Astrocyte (in vitro differentiated cells and primary cell): ENCODE data around the gene INTS6. TPM values are rescaled to one million over a fixed set of nuclear protein-coding genes. Genes with fewer than 3 reads are reported as not detected.

Experiments used
- DNase-seq: peaks from one replicate; pipeline ENCODE4 v3.0.0-alpha.2; 2010; ENCODE audit warnings: low read depth
- FAIRE-seq: peaks from 2 replicates; lab custom pipeline; 2011; peaks lifted over from hg19 to GRCh38; lab: Jason Lieb, UNC
- H2AFZ ChIP-seq: 2 replicates; pipeline ENCODE4 v1.6.0; 2012; ENCODE audit warnings: low read depth, low read length, inconsistent platforms
- H3K27ac ChIP-seq: 2 replicates; pipeline ENCODE4 v1.5.1; 2011; ENCODE audit warnings: low read depth, low read length, inconsistent platforms
- H3K27me3 ChIP-seq: 2 replicates; pipeline ENCODE4 v1.6.0; 2011; ENCODE audit warnings: low read length, inconsistent platforms; ENCODE audit not compliant: insufficient read depth
- H3K36me3 ChIP-seq: 2 replicates; pipeline ENCODE4 v1.5.1; 2011; ENCODE audit warnings: low read length, inconsistent platforms; ENCODE audit not compliant: insufficient read depth
- H3K4me1 ChIP-seq: 2 replicates; pipeline ENCODE4 v1.5.1; 2011; ENCODE audit warnings: low read length, inconsistent platforms; ENCODE audit not compliant: insufficient read depth
- H3K4me2 ChIP-seq: 2 replicates; pipeline ENCODE4 v1.6.0; 2012; ENCODE audit warnings: low read length, inconsistent platforms
- H3K4me3 ChIP-seq: 2 replicates; pipeline ENCODE4 v1.5.1; 2011; ENCODE audit warnings: low read depth, mild to moderate bottlenecking, low read length, inconsistent platforms; ENCODE audit not compliant: insufficient read depth
- H3K79me2 ChIP-seq: 2 replicates; pipeline ENCODE4 v1.6.0; 2012; ENCODE audit warnings: mild to moderate bottlenecking, low read length, inconsistent platforms; ENCODE audit not compliant: insufficient read depth
- H3K9ac ChIP-seq: 2 replicates; pipeline ENCODE4 v1.6.0; 2012; ENCODE audit warnings: mild to moderate bottlenecking, low read length, inconsistent platforms
- H3K9me3 ChIP-seq: 2 replicates; pipeline ENCODE4 v1.5.1; 2012; ENCODE audit warnings: low read depth, mild to moderate bottlenecking, low read length, inconsistent platforms; ENCODE audit not compliant: insufficient read depth
- H4K20me1 ChIP-seq: 2 replicates; pipeline ENCODE4 v1.6.0; 2012; ENCODE audit warnings: low read length, inconsistent platforms; ENCODE audit not compliant: insufficient read depth
- H3K27ac Mint-ChIP-seq: one replicate; pipeline ENCODE4 v1.8.0; 2021; ENCODE audit warnings: mild to moderate bottlenecking, mixed read lengths; ENCODE audit not compliant: unreplicated experiment
- H3K27me3 Mint-ChIP-seq: one replicate; pipeline ENCODE4 v1.8.0; 2021; ENCODE audit warnings: low read depth, mixed read lengths; ENCODE audit not compliant: unreplicated experiment
- H3K36me3 Mint-ChIP-seq: one replicate; pipeline ENCODE4 v1.8.0; 2021; ENCODE audit warnings: low read depth, mixed read lengths; ENCODE audit not compliant: unreplicated experiment
- H3K4me1 Mint-ChIP-seq: one replicate; pipeline ENCODE4 v1.8.0; 2021; ENCODE audit warnings: low read depth, mixed read lengths; ENCODE audit not compliant: unreplicated experiment
- H3K4me3 Mint-ChIP-seq: one replicate; pipeline ENCODE4 v1.8.0; 2021; ENCODE audit warnings: mild to moderate bottlenecking, moderate library complexity, mixed read lengths; ENCODE audit not compliant: unreplicated experiment
- H3K9me3 Mint-ChIP-seq: one replicate; pipeline ENCODE4 v1.8.0; 2021; ENCODE audit warnings: mild to moderate bottlenecking, mixed read lengths; ENCODE audit not compliant: unreplicated experiment
- CTCF ChIP-seq: IDR thresholded peaks from 2 replicates; pipeline ENCODE4 v1.5.1; 2011; ENCODE audit warnings: low read depth, mild to moderate bottlenecking, inconsistent platforms, low read length, moderate library complexity; ENCODE audit not compliant: insufficient read depth
- EZH2 ChIP-seq: IDR thresholded peaks from 2 replicates; pipeline ENCODE4 v1.6.1; 2012; ENCODE audit warnings: mild to moderate bottlenecking, low read length, inconsistent platforms; ENCODE audit not compliant: insufficient read depth
- total RNA-seq: library from RNA; stranded (reverse); gene quantifications from 2 replicates; pipeline ENCODE4 v1.2.1, GENCODE V29; 2021

The INTS6 gene
- total RNA-seq, 1 donor from 2014 or later, result 47.6 TPM

GRCh38 chr13:51488212-51488611 is 35.4 kb upstream of the INTS6 start:
- H3K4me1 ChIP-seq, result no peaks in the 10 kb centered on the region
- FAIRE-seq, result no peak
- H3K27me3 ChIP-seq, result no peaks in the 10 kb centered on the region

GRCh38 chr13:51481656-51482055 is 28.8 kb upstream of the INTS6 start:
- Histone ChIP-seq H3K79me2 (no peaks in the 10 kb centered on the region), H4K20me1 (no peaks in the 10 kb centered on the region), H2AFZ (no peak overlapping the region), H3K27ac (no peak overlapping the region), H3K36me3 (no peaks in the 10 kb centered on the region), H3K9me3 (no peaks in the 10 kb centered on the region), H3K4me1 (peaks cover 12% of the 10 kb centered on the region), H3K4me3 (no peak overlapping the region), H3K9ac (no peak overlapping the region), H3K27me3 (no peaks in the 10 kb centered on the region), H3K4me2 (no peak overlapping the region)
- Mint-ChIP-seq H3K9me3 (peaks cover 11% of the 10 kb centered on the region), H3K4me3 (no peak overlapping the region), H3K36me3 (no peaks in the 10 kb centered on the region), H3K27ac (no peak overlapping the region), H3K4me1 (peaks cover 2% of the 10 kb centered on the region), H3K27me3 (no peaks in the 10 kb centered on the region)
- TF ChIP-seq CTCF, result no peak
- no peak for TF ChIP-seq EZH2
- DNase-seq (no peak), FAIRE-seq (peak; percentile 13)

More at GRCh38 chr13:51488212-51488611, 35.4 kb upstream of the INTS6 start:
- DNase-seq, result no peak
- H3K27ac ChIP-seq, result no peak overlapping the region
- no peak overlapping the region for H3K9ac ChIP-seq
- H3K79me2 ChIP-seq, result no peaks in the 10 kb centered on the region
- no peaks in the 10 kb centered on the region for H3K9me3 ChIP-seq
- Mint-ChIP-seq H3K27me3 (no peaks in the 10 kb centered on the region), H3K4me3 (no peak overlapping the region), H3K36me3 (no peaks in the 10 kb centered on the region), H3K27ac (no peak overlapping the region), H3K4me1 (no peaks in the 10 kb centered on the region), H3K9me3 (peaks cover 9% of the 10 kb centered on the region)
- H2AFZ ChIP-seq, result no peak overlapping the region
- H3K36me3 ChIP-seq, result no peaks in the 10 kb centered on the region
- no peak overlapping the region for H3K4me2 ChIP-seq
- TF ChIP-seq EZH2 (no peak), CTCF (no peak)
- H4K20me1 ChIP-seq, result no peaks in the 10 kb centered on the region
- H3K4me3 ChIP-seq, result no peak overlapping the region

GRCh38 chr13:51479199-51479523 is 26.3 kb upstream of the INTS6 start:
- Mint-ChIP-seq H3K4me3 (no peak overlapping the region), H3K4me1 (peaks cover 7% of the 10 kb centered on the region), H3K36me3 (no peaks in the 10 kb centered on the region), H3K9me3 (peaks cover 11% of the 10 kb centered on the region), H3K27ac (no peak overlapping the region), H3K27me3 (no peaks in the 10 kb centered on the region)
- Histone ChIP-seq H3K4me2 (peak overlapping the region; percentile 52), H3K4me1 (peaks cover 12% of the 10 kb centered on the region), H3K4me3 (no peak overlapping the region), H3K27me3 (no peaks in the 10 kb centered on the region), H3K9ac (no peak overlapping the region), H4K20me1 (no peaks in the 10 kb centered on the region), H2AFZ (peak overlapping the region; percentile 23), H3K79me2 (no peaks in the 10 kb centered on the region), H3K9me3 (no peaks in the 10 kb centered on the region), H3K36me3 (no peaks in the 10 kb centered on the region), H3K27ac (no peak overlapping the region)
- TF ChIP-seq EZH2, result no peak
- DNase-seq, result peak; percentile 62
- peak; percentile 73 for FAIRE-seq
